MCF 10A (cell line): ENCODE measurements around the gene RBM15B. TPM values are rescaled to one million over a fixed set of nuclear protein-coding genes. Genes with fewer than 3 reads are reported as not detected.

Experiments used
- BruUV-seq: library from RNA; stranded (reverse); fragments of 400-500 nt; replicated peaks from 2 replicates; lab custom pipeline; 2021; lab: Mats Ljungman, UMichigan
- CTCF ChIA-PET: fragments of 300-600 bp; sonication (Branson Sonifier 250); formaldehyde crosslinking; extraction: SDS; loops from one replicate; lab custom pipeline; 2021; ENCODE audit warnings: antibody characterized with exemption, inconsistent platforms; lab: Yijun Ruan, JAX
- POLR2A ChIA-PET: fragments of 300-600, 350-650 bp; sonication (Branson Sonifier 250); formaldehyde crosslinking; extraction: SDS; loops from one replicate; lab custom pipeline; 2020; ENCODE audit warnings: antibody characterized with exemption, inconsistent platforms; lab: Yijun Ruan, JAX
- DNase-seq: peaks from one replicate; pipeline ENCODE4 v3.0.0-alpha.2; 2018; ENCODE audit not compliant: unreplicated experiment
- H3K27ac Mint-ChIP-seq: one replicate; pipeline ENCODE4 v1.8.0; 2022; ENCODE audit warnings: mild to moderate bottlenecking, low read depth, mixed read lengths; ENCODE audit not compliant: unreplicated experiment
- H3K27me3 Mint-ChIP-seq: one replicate; pipeline ENCODE4 v1.8.0; 2022; ENCODE audit warnings: mixed read lengths; ENCODE audit not compliant: insufficient read depth, unreplicated experiment
- H3K36me3 Mint-ChIP-seq: one replicate; pipeline ENCODE4 v1.8.0; 2022; ENCODE audit warnings: mild to moderate bottlenecking, moderate library complexity, mixed read lengths; ENCODE audit not compliant: insufficient read depth, unreplicated experiment
- H3K4me1 Mint-ChIP-seq: one replicate; pipeline ENCODE4 v1.8.0; 2022; ENCODE audit warnings: mixed read lengths; ENCODE audit not compliant: insufficient read depth, unreplicated experiment
- H3K4me3 Mint-ChIP-seq: one replicate; pipeline ENCODE4 v1.8.0; 2022; ENCODE audit warnings: mild to moderate bottlenecking, moderate library complexity, mixed read lengths; ENCODE audit not compliant: unreplicated experiment
- H3K9me3 Mint-ChIP-seq: one replicate; pipeline ENCODE4 v1.8.0; 2022; ENCODE audit warnings: mixed read lengths; ENCODE audit not compliant: unreplicated experiment
- intact Hi-C: fragments of 100-400 bp; cut with micrococcal nuclease; formaldehyde crosslinking; loops from 2 replicates; pipeline ENCODE4 v1.14.1; 2022
- total RNA-seq: library from RNA; stranded (reverse); gene quantifications from 2 replicates; pipeline ENCODE4 v1.2.3, GENCODE V29; 2022
- TF ChIP-seq, protein P1 (sequence below): fragments of 200-600 bp; IDR thresholded peaks from one replicate; pipeline ENCODE4 v1.8.0; 2022; ENCODE audit warnings: antibody characterized with exemption, mild to moderate bottlenecking; ENCODE audit not compliant: unreplicated experiment

The RBM15B gene
- total RNA-seq, 1 experiment from 2014 or later: 33.6 TPM

DNA sequence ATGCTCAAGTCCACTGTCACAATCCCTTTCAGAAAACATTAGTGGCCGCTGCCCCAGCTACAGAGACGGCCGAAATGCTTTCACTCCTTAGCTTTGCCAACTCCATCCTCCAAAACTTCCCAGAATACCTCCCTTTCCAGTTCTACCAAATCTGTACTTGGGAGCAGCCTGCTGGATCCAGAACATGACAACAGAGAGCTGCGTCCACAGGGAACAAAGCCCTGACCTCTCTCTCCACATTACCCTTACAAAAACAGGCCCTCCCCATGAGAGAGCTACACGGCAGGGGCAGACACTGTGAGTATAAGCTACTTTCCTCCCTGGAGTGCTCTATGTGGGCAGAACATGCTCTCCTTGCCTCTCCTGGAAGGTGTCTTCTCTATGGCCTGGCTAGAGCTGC lies 6.3 kb downstream of the RBM15B start:
- intact Hi-C loops: no loop called here
- POLR2A ChIA-PET: interaction anchor here (0.6 to 1.6 kb wide), 4 partner anchors 10 to 71 kb away, joined by 3 to 5 read pairs (median 4); partner anchors contain the start of gene MANF
- Mint-ChIP-seq H3K4me1 (peaks cover 12% of the 10 kb centered on the region), H3K27me3 (no peaks in the 10 kb centered on the region), H3K9me3 (no peaks in the 10 kb centered on the region), H3K4me3 (no peak overlapping the region), H3K27ac (no peak overlapping the region), H3K36me3 (peaks cover 68% of the 10 kb centered on the region)
- TF ChIP-seq, protein P1, sequence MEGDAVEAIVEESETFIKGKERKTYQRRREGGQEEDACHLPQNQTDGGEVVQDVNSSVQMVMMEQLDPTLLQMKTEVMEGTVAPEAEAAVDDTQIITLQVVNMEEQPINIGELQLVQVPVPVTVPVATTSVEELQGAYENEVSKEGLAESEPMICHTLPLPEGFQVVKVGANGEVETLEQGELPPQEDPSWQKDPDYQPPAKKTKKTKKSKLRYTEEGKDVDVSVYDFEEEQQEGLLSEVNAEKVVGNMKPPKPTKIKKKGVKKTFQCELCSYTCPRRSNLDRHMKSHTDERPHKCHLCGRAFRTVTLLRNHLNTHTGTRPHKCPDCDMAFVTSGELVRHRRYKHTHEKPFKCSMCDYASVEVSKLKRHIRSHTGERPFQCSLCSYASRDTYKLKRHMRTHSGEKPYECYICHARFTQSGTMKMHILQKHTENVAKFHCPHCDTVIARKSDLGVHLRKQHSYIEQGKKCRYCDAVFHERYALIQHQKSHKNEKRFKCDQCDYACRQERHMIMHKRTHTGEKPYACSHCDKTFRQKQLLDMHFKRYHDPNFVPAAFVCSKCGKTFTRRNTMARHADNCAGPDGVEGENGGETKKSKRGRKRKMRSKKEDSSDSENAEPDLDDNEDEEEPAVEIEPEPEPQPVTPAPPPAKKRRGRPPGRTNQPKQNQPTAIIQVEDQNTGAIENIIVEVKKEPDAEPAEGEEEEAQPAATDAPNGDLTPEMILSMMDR: no peak
- CTCF ChIA-PET: interaction anchor here (0.5 to 1.4 kb wide), 2 partner anchors 8 to 366 kb away, joined by 3 to 5 read pairs; no protein-coding TSS in a partner anchor
- DNase-seq: no peak
- BruUV-seq: no TSS peak

DNA sequence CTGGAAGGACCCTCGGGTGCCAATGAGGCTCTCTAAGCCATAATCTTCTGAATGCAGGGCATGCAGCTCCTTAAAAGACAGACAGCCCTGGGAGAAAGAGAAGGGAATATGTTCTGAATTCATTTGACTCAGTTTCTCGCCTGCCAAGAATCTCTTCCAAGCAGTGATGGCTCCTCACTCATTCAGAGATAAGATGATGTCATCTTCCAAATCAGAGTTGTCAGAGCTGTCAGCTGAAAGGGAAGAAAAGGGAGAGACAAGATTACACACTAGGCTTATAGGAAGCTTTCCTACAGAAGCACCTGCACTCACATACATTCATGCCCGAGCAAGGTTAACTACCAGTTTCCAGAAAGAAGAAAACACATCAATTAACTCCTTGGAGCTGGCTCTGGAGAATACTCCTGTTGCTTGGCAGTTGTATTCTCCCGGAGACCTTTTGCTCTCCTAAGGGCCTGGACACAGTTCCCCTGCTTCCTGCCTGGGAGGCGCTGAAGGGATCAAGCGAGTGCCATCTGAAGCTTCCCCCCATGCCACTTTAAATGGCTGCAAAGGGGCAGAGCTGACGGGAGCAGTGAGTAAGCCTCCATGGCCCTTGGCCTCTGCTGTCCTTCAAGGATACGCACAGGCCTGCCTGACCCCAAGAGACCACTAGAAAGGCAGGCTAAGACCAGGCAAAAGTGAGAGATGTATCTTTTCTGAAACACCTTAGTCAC lies 7.7 kb downstream of the RBM15B start:
- CTCF ChIA-PET: interaction anchor here (0.5 to 1.4 kb wide), 4 partner anchors 9 to 529 kb away, joined by 3 to 10 read pairs (median 4); no protein-coding TSS in a partner anchor
- Mint-ChIP-seq H3K4me3 (no peak overlapping the region), H3K4me1 (peaks cover 12% of the 10 kb centered on the region), H3K27ac (no peak overlapping the region), H3K36me3 (peaks cover 68% of the 10 kb centered on the region), H3K9me3 (no peaks in the 10 kb centered on the region), H3K27me3 (no peaks in the 10 kb centered on the region)
- intact Hi-C loops: no loop called here
- DNase-seq: no peak
- POLR2A ChIA-PET: no interaction called here
- TF ChIP-seq, protein P1: no peak
- BruUV-seq: no TSS peak

DNA sequence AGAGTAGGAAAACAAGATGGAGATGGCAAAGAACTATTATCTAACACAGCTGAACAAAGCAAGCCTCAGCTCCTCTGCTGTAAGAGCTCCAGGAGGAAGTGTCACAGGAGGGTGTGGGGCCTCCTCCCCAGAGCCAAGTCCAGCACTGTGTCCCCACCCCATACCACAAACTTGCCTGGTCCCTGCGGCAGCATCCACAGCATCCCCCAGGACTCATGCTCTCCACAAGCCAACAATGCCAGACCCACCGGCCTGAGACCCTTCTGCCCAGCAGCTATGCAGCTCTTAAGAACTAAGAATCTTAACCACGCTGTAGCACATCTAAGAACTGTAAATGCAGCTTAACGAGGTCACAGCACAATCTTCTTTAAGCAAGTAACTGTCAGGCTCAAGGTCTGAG lies 9.1 kb downstream of the RBM15B start:
- Mint-ChIP-seq H3K9me3 (no peaks in the 10 kb centered on the region), H3K4me1 (peaks cover 1% of the 10 kb centered on the region), H3K4me3 (no peak overlapping the region), H3K27me3 (no peaks in the 10 kb centered on the region), H3K27ac (no peak overlapping the region), H3K36me3 (peaks cover 66% of the 10 kb centered on the region)
- ChIA-PET CTCF (interaction anchor here (1.4 kb wide), 1 partner anchor 11 kb away, joined by 10 read pairs; no protein-coding TSS in a partner anchor), POLR2A (no interaction called here)
- TF ChIP-seq, protein P1: no peak
- no peak for DNase-seq
- intact Hi-C loops: no loop called here
- no TSS peak for BruUV-seq

DNA sequence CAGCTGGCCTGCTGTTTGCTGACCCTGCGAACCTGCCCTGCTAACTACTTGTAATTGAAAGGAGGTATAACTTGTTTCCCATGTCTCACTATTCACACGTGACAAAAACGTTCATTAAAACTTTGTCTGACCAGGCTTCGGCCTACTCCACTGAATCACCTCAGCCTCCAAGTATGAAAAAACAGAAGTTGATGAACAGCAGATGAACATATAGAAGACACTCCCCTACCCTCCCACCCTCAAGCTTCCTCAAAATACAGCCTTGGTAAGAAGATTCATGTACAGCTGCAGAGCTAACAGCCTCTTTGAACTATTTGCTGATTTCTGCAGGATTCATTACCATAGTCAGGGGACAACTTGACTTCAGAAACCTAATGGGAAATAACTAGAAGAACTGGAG lies 10.7 kb downstream of the RBM15B start:
- Mint-ChIP-seq H3K36me3 (peaks cover 58% of the 10 kb centered on the region), H3K27ac (no peak overlapping the region), H3K4me1 (no peaks in the 10 kb centered on the region), H3K27me3 (no peaks in the 10 kb centered on the region), H3K9me3 (no peaks in the 10 kb centered on the region), H3K4me3 (no peak overlapping the region)
- no TSS peak for BruUV-seq
- intact Hi-C loops: no loop called here
- ChIA-PET CTCF (interaction anchor here (0.7 kb wide), 3 partner anchors 33 to 1953 kb away, joined by 3 read pairs; no protein-coding TSS in a partner anchor), POLR2A (interaction anchor here (1.0 kb wide), 1 partner anchor 41 kb away, joined by 3 read pairs; no protein-coding TSS in a partner anchor)
- DNase-seq: no peak
- TF ChIP-seq, protein P1: no peak
